NCI-H2227 (cell line): Measurements from ENCODE around the gene KLF11.
A peak's percentile ranks its signal among the peaks of the same experiment; 100 is the strongest.

Experiments used
- DNase-seq: peaks from one replicate; lab custom pipeline; 2025; ENCODE audit not compliant: unreplicated experiment; lab: John Stamatoyannopoulos, UW

The KLF11 gene

GRCh38 chr2:10039658-10040410 lies 3.5 kb upstream of the KLF11 start:
- DNase-seq: no peak

GRCh38 chr2:10041711-10042110 lies 1.6 kb upstream of the KLF11 start:
- no peak for DNase-seq

GRCh38 chr2:10042301-10043161 lies 819 bp upstream of the KLF11 start:
- peak; percentile 83 for DNase-seq

GRCh38 chr2:10043906-10044601 lies 704 bp downstream of the KLF11 start:
- peak; percentile 99 for DNase-seq

GRCh38 chr2:10045561-10046355 lies 2.4 kb downstream of the KLF11 start:
- DNase-seq: no peak

- DNase-seq: no peak
Measured at GRCh38 chr2:10046931-10047330, 3.6 kb downstream of the KLF11 start.

- DNase-seq: no peak
Measured at GRCh38 chr2:10047616-10048500, 4.5 kb downstream of the KLF11 start.

- DNase-seq: peak; percentile 64
Measured at GRCh38 chr2:10048501-10049171, 5.3 kb downstream of the KLF11 start.

- DNase-seq: no peak
Measured at GRCh38 chr2:10052216-10052615, 8.9 kb downstream of the KLF11 start.

GRCh38 chr2:10053351-10053750 lies 10.0 kb downstream of the KLF11 start:
- DNase-seq: no peak

- DNase-seq: no peak
Measured at GRCh38 chr2:10054424-10054823, 11.1 kb downstream of the KLF11 start.

GRCh38 chr2:10054976-10055375 lies 11.6 kb downstream of the KLF11 start:
- DNase-seq: no peak

GRCh38 chr2:10056439-10056838 lies 13.1 kb downstream of the KLF11 start:
- DNase-seq: no peak

GRCh38 chr2:10057231-10058107 lies 14.1 kb downstream of the KLF11 start:
- DNase-seq: peak; percentile 69

GRCh38 chr2:10058251-10059015 lies 15.1 kb downstream of the KLF11 start:
- no peak for DNase-seq

GRCh38 chr2:10059016-10059351 lies 15.6 kb downstream of the KLF11 start:
- no peak for DNase-seq

GRCh38 chr2:10059552-10060335 lies 16.4 kb downstream of the KLF11 start:
- DNase-seq: no peak
